ENCODE results near the gene SLC28A1.

GRCh38 chr15:84880822-84881519, 3.5 kb upstream of the SLC28A1 start:
- TF ChIP-seq EZH2 (IDR thresholded peaks at IDR 0.05; ENCODE audit: insufficient read depth, poor library complexity, severe bottlenecking) (no peak), EZH2phosphoT487 (IDR thresholded peaks at IDR 0.05; ENCODE audit: insufficient read depth, low read depth) (no peak)

All from GM23248 (cell line).